ENCODE measurements around the gene LRRC71.

Gene LRRC71

GRCh38 chr1:156980551-156980950, 60.1 kb downstream of the LRRC71 start:
- TF ChIP-seq, protein P1, sequence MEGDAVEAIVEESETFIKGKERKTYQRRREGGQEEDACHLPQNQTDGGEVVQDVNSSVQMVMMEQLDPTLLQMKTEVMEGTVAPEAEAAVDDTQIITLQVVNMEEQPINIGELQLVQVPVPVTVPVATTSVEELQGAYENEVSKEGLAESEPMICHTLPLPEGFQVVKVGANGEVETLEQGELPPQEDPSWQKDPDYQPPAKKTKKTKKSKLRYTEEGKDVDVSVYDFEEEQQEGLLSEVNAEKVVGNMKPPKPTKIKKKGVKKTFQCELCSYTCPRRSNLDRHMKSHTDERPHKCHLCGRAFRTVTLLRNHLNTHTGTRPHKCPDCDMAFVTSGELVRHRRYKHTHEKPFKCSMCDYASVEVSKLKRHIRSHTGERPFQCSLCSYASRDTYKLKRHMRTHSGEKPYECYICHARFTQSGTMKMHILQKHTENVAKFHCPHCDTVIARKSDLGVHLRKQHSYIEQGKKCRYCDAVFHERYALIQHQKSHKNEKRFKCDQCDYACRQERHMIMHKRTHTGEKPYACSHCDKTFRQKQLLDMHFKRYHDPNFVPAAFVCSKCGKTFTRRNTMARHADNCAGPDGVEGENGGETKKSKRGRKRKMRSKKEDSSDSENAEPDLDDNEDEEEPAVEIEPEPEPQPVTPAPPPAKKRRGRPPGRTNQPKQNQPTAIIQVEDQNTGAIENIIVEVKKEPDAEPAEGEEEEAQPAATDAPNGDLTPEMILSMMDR (IDR thresholded peaks at IDR 0.05; ENCODE audit: extremely low read depth, missing control alignments), result no peak
- no peak for DNase-seq (ENCODE audit: low spot score)
